OCI-LY7 (cell line): Measurements from ENCODE around the gene LRR1. TPM values are rescaled to one million over a fixed set of nuclear protein-coding genes. Genes with fewer than 3 reads are reported as not detected.

ENCODE experiments used
- BruUV-seq: library from RNA; stranded (reverse); fragments of 400-500 nt; replicated peaks from 2 replicates; lab custom pipeline; 2021; lab: Mats Ljungman, UMichigan
- CTCF ChIA-PET: fragments of 300-600 bp; sonication (Branson Sonifier 250); formaldehyde crosslinking; loops from one replicate; lab custom pipeline; 2022; ENCODE audit warnings: antibody characterized with exemption; ENCODE audit not compliant: unreplicated experiment; lab: Charles Lee
- POLR2A ChIA-PET: fragments of 300-600 bp; sonication (Branson Sonifier 250); formaldehyde crosslinking; loops from one replicate; lab custom pipeline; 2022; ENCODE audit warnings: antibody characterized with exemption; lab: Charles Lee
- DNase-seq: peaks from one replicate; pipeline ENCODE4 v3.0.0-alpha.2; 2015; ENCODE audit warnings: low spot score
- H2AFZ ChIP-seq: fragments of 200-600 bp; sonication (generic), shearing (Covaris generic); 2 replicates; pipeline ENCODE4 v1.6.1; 2014; ENCODE audit warnings: mild to moderate bottlenecking, antibody characterized with exemption, low read length, moderate library complexity
- H3K27ac ChIP-seq: fragments of 200-600 bp; sonication (generic); 2 replicates; pipeline ENCODE4 v1.5.1; 2014; ENCODE audit warnings: mixed run types, low read depth, mild to moderate bottlenecking, moderate library complexity, low read length, inconsistent platforms; ENCODE audit not compliant: poor library complexity, severe bottlenecking
- H3K36me3 ChIP-seq: fragments of 200-600 bp; sonication (generic); 2 replicates; pipeline ENCODE4 v1.6.1; 2014; ENCODE audit warnings: mild to moderate bottlenecking, antibody characterized with exemption, low read length, moderate library complexity, mixed read lengths; ENCODE audit not compliant: insufficient read depth
- H3K4me1 ChIP-seq: fragments of 200-600 bp; sonication (generic); 2 replicates; pipeline ENCODE4 v1.5.1; 2014; ENCODE audit warnings: mild to moderate bottlenecking, low read length; ENCODE audit not compliant: insufficient read depth, poor library complexity, severe bottlenecking
- H3K4me2 ChIP-seq: fragments of 200-600 bp; sonication (generic); 2 replicates; pipeline ENCODE4 v1.6.1; 2014; ENCODE audit warnings: mild to moderate bottlenecking, low read length
- H3K4me3 ChIP-seq: fragments of 200-600 bp; sonication (generic); 2 replicates; pipeline ENCODE4 v1.5.1; 2014; ENCODE audit warnings: mild to moderate bottlenecking, low read depth, low read length; ENCODE audit not compliant: poor library complexity, severe bottlenecking
- H3K79me2 ChIP-seq: fragments of 200-600 bp; sonication (generic); 2 replicates; pipeline ENCODE4 v1.6.1; 2016; ENCODE audit warnings: low read depth, mild to moderate bottlenecking, low read length, moderate library complexity, mixed read lengths; ENCODE audit not compliant: insufficient read depth
- H3K9me2 ChIP-seq: fragments of 200-600 bp; sonication (generic); 2 replicates; pipeline ENCODE4 v1.6.1; 2016; ENCODE audit warnings: mild to moderate bottlenecking, low read length, mixed read lengths; ENCODE audit not compliant: insufficient read depth
- H3K9me3 ChIP-seq: fragments of 200-600 bp; sonication (generic); 2 replicates; pipeline ENCODE4 v1.6.1; 2014; ENCODE audit warnings: mild to moderate bottlenecking, mixed run types, low read length, mixed read lengths
- H4K20me1 ChIP-seq: fragments of 200-600 bp; sonication (generic); 2 replicates; pipeline ENCODE4 v1.6.1; 2014; ENCODE audit warnings: mild to moderate bottlenecking, antibody characterized with exemption, low read length, moderate library complexity, mixed read lengths; ENCODE audit not compliant: insufficient read depth
- CTCF ChIP-seq: fragments of 200-600 bp; sonication (generic); conservative IDR thresholded peaks from 2 replicates; pipeline ENCODE4 v1.5.1; 2014; ENCODE audit warnings: mild to moderate bottlenecking, antibody characterized with exemption, low read length, moderate library complexity, mixed read lengths
- EZH2phosphoT487 ChIP-seq: fragments of 200-600 bp; sonication (generic); IDR thresholded peaks from 2 replicates; pipeline ENCODE4 v1.6.1; 2018; ENCODE audit warnings: low read depth, borderline replicate concordance, mild to moderate bottlenecking, mixed run types, antibody characterized with exemption, low read length, moderate library complexity, mixed read lengths
- intact Hi-C: fragments of 100-400 bp; cut with micrococcal nuclease; formaldehyde crosslinking; loops from one replicate; pipeline ENCODE4 v1.10.0; 2022; ENCODE audit not compliant: unreplicated experiment
- total RNA-seq, 2 experiments: library from RNA; depleted of rRNA in 1 of 2; stranded (reverse); fragments of >200 nt in 1 of 2; shearing (Covaris generic) in 1 of 2; gene quantifications; 2 replicates each; pipeline ENCODE4 v1.2.3, GENCODE V29; 2014 to 2022

The LRR1 gene
- total RNA-seq, 2 experiments from 2014 or later = 80.3 to 83.4 TPM

- peaks cover 20% of the 10 kb centered on the region for H3K4me1 ChIP-seq
- no peak overlapping the region for H3K27ac ChIP-seq
- no peak for TF ChIP-seq CTCF
- no peak overlapping the region for H3K4me2 ChIP-seq
- intact Hi-C loops = no loop called here
- H3K4me3 ChIP-seq = no peak overlapping the region
- peaks cover 89% of the 10 kb centered on the region for H3K36me3 ChIP-seq
- POLR2A ChIA-PET = interaction anchor here (0.7 kb wide), 1 partner anchor 109 kb away, joined by 3 read pairs; no protein-coding TSS in a partner anchor
- H3K9me2 ChIP-seq = no peaks in the 10 kb centered on the region
- CTCF ChIA-PET = no interaction called here
- H4K20me1 ChIP-seq = peaks cover 19% of the 10 kb centered on the region
- H2AFZ ChIP-seq = no peak overlapping the region
- peaks cover 29% of the 10 kb centered on the region; the same call in 1 of the 2 replicates for H3K79me2 ChIP-seq
- no peak for DNase-seq
- H3K9me3 ChIP-seq = no peaks in the 10 kb centered on the region
- no TSS peak for BruUV-seq
These were observed 20.6 kb upstream of the LRR1 start for GRCh38 chr14:49578141-49578540.

- TF ChIP-seq EZH2phosphoT487 (no peak), CTCF (no peak)
- no peak overlapping the region for H3K4me2 ChIP-seq
- H4K20me1 ChIP-seq = peaks cover 35% of the 10 kb centered on the region
- no peaks in the 10 kb centered on the region for H3K9me3 ChIP-seq
- H3K4me1 ChIP-seq = peaks cover 36% of the 10 kb centered on the region
- no peak overlapping the region for H3K27ac ChIP-seq
- no peak overlapping the region for H2AFZ ChIP-seq
- peaks cover 46% of the 10 kb centered on the region for H3K79me2 ChIP-seq
- no peak overlapping the region for H3K4me3 ChIP-seq
- intact Hi-C loops = no loop called here
- no TSS peak for BruUV-seq
- ChIA-PET CTCF (no interaction called here), POLR2A (interaction anchor here (0.6 kb wide), 2 partner anchors 44 to 245 kb away, joined by 3 read pairs; no protein-coding TSS in a partner anchor)
- DNase-seq = no peak
- H3K36me3 ChIP-seq = peaks cover 90% of the 10 kb centered on the region
- no peaks in the 10 kb centered on the region for H3K9me2 ChIP-seq
These were observed 18.9 kb upstream of the LRR1 start for GRCh38 chr14:49579841-49580240.

- H3K36me3 ChIP-seq = peaks cover 89% of the 10 kb centered on the region
- ChIA-PET CTCF (no interaction called here), POLR2A (no interaction called here)
- peak overlapping the region; percentile 23 for H3K27ac ChIP-seq
- H3K9me3 ChIP-seq = no peaks in the 10 kb centered on the region
- no peaks in the 10 kb centered on the region for H3K9me2 ChIP-seq
- H3K4me3 ChIP-seq = no peak overlapping the region
- TF ChIP-seq EZH2phosphoT487 (no peak), CTCF (no peak)
- no TSS peak for BruUV-seq
- H3K79me2 ChIP-seq = peaks cover 60% of the 10 kb centered on the region
- H3K4me2 ChIP-seq = peak overlapping the region; percentile 76
- peaks cover 41% of the 10 kb centered on the region for H4K20me1 ChIP-seq
- peaks cover 36% of the 10 kb centered on the region for H3K4me1 ChIP-seq
- intact Hi-C loops = no loop called here
- H2AFZ ChIP-seq = no peak overlapping the region
- DNase-seq = no peak
These were observed 17.3 kb upstream of the LRR1 start for GRCh38 chr14:49581209-49582112.
